Stimulated activated CD4-positive, alpha-beta T cell treated with anti-CD3 and anti-CD28 coated beads, Interleukin-1b, Interleukin-23, amount 100 ng/mL, for 1 hour (primary cell): ENCODE data around the gene CDH8.

Source experiments
- DNase-seq, 2 donors: peaks; one replicate each; pipeline ENCODE4 v3.0.0-alpha.2; 2020; ENCODE audit warnings: low read depth in 2 of 2

Gene CDH8

GRCh38 chr16:62036101-62036801, at the start of gene CDH8:
TSS of gene CDH8 (minus strand) at chr16:62036438. CDS start at chr16:62021403, 15,035 bp downstream.
- DNase-seq = no peak

- no peak for DNase-seq
Observed at GRCh38 chr16:62079236-62079635, 43.0 kb upstream of the CDH8 start.

GRCh38 chr16:62077998-62078397, 41.8 kb upstream of the CDH8 start:
- no peak for DNase-seq

- no peak for DNase-seq
Observed at GRCh38 chr16:62076886-62077285, 40.6 kb upstream of the CDH8 start.

- DNase-seq = no peak
Observed at GRCh38 chr16:62068747-62069146, 32.5 kb upstream of the CDH8 start.

- no peak for DNase-seq
Observed at GRCh38 chr16:62067981-62068380, 31.7 kb upstream of the CDH8 start.

- DNase-seq = no peak
Observed at GRCh38 chr16:62067182-62067581, 30.9 kb upstream of the CDH8 start.

- no peak for DNase-seq
Observed at GRCh38 chr16:62066747-62067146, 30.5 kb upstream of the CDH8 start.

- no peak for DNase-seq
Observed at GRCh38 chr16:62064173-62064572, 27.9 kb upstream of the CDH8 start.

GRCh38 chr16:62060089-62060488, 23.9 kb upstream of the CDH8 start:
- no peak for DNase-seq

GRCh38 chr16:62059527-62059926, 23.3 kb upstream of the CDH8 start:
- DNase-seq = no peak

- no peak for DNase-seq
Observed at GRCh38 chr16:62058412-62058811, 22.2 kb upstream of the CDH8 start.

GRCh38 chr16:62051942-62052341, 15.7 kb upstream of the CDH8 start:
- DNase-seq = no peak

GRCh38 chr16:62050793-62051192, 14.6 kb upstream of the CDH8 start:
- no peak for DNase-seq

- no peak for DNase-seq
Observed at GRCh38 chr16:62046801-62047200, 10.6 kb upstream of the CDH8 start.

- no peak for DNase-seq
Observed at GRCh38 chr16:62041401-62041800, 5.2 kb upstream of the CDH8 start.

GRCh38 chr16:62038646-62039045, 2.4 kb upstream of the CDH8 start:
- DNase-seq = no peak

- DNase-seq = no peak
Observed at GRCh38 chr16:62038225-62038624, 2.0 kb upstream of the CDH8 start.

- no peak for DNase-seq
Observed at GRCh38 chr16:62036802-62037135, 531 bp upstream of the CDH8 start.

GRCh38 chr16:62035115-62036092, 834 bp downstream of the CDH8 start:
- no peak for DNase-seq

- DNase-seq = no peak
Observed at GRCh38 chr16:62034231-62035114, 1.8 kb downstream of the CDH8 start.

GRCh38 chr16:62033065-62033464, 3.2 kb downstream of the CDH8 start:
- no peak for DNase-seq
